ENCODE results near the gene GUCY2D. TPM values are rescaled to one million over a fixed set of nuclear protein-coding genes. Genes with fewer than 3 reads are reported as not detected.

Gene GUCY2D
- total and polyA plus RNA-seq, 8 donors: 0.13 to 3.4 (median 0.73) TPM; not detected in 4

DNA sequence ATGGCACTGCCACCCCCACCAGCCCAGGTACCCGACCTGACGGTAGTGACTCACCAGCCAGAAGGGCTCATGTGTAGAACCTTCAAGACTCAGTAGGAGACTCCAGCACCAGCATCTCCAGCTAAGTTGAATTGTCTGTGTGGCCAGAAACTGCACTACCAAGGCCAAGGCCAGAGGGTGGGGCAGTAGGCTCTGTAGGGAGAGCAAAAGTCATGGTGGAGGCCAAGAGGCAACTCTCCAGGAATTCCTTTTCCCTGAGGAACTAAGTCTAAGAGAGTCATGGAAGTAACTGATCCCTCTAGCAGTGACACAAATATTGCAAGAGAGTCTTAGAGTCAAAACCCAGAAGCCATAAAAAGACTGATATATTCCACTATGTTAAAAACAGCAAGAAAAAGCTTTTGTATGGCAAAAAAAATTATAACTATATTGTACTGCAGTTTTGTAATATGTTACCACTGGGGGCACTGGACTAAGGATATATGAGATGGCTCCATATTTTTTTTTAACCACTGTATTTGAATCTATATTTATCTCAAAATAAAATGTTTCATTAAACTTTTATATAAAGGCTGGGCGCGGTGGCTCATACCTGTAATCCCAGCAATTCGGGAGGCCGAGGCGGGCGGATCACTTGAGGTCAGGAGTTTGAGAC, 30.2 kb upstream of the GUCY2D start:
- no peak for TF ChIP-seq CTCF (IDR thresholded peaks at IDR 0.05)
- intact Hi-C loops (cut with DNase I): no loop called here
- peaks cover 9 to 27% of the 10 kb centered on the region in 2 donors for H3K9me3 ChIP-seq
- H3K36me3 ChIP-seq: no peaks in the 10 kb centered on the region
- H3K4me3 ChIP-seq: no peak overlapping the region
- no peak overlapping the region for H3K27ac ChIP-seq
- no peak for DNase-seq
- ATAC-seq: no peak
- peaks cover 0 to 17% of the 10 kb centered on the region in 2 donors for H3K4me1 ChIP-seq
- no peaks in the 10 kb centered on the region for H3K27me3 ChIP-seq

- intact Hi-C loops (cut with DNase I): no loop called here
- no peak for TF ChIP-seq CTCF (IDR thresholded peaks at IDR 0.05)
- no peak for ATAC-seq
These were observed 27.7 kb upstream of the GUCY2D start for GRCh38 chr17:7974638-7975131.

GRCh38 chr17:7977039-7977438, 25.4 kb upstream of the GUCY2D start:
- H3K27me3 ChIP-seq: peaks cover 0 to 7% of the 10 kb centered on the region in 2 donors
- TF ChIP-seq CTCF (IDR thresholded peaks at IDR 0.05): no peak
- no peak overlapping the region for H3K4me3 ChIP-seq
- H3K9me3 ChIP-seq: peaks cover 9 to 27% of the 10 kb centered on the region in 2 donors
- ATAC-seq: no peak
- H3K27ac ChIP-seq: no peak overlapping the region
- H3K36me3 ChIP-seq: no peaks in the 10 kb centered on the region
- intact Hi-C loops (cut with DNase I): no loop called here
- no peaks in the 10 kb centered on the region for H3K4me1 ChIP-seq
- DNase-seq: no peak

More at GRCh38 chr17:7974638-7975131, 27.7 kb upstream of the GUCY2D start:
- Histone ChIP-seq H3K9me3 (peaks cover 9 to 27% of the 10 kb centered on the region in 2 donors), H3K4me3 (no peak overlapping the region), H3K4me1 (peaks cover 0 to 7% of the 10 kb centered on the region in 2 donors), H3K27me3 (peaks cover 0 to 7% of the 10 kb centered on the region in 2 donors), H3K36me3 (no peaks in the 10 kb centered on the region), H3K27ac (no peak overlapping the region)
- no peak for DNase-seq

- DNase-seq (no peak), ATAC-seq (no peak)
- H3K9me3 ChIP-seq: peaks cover 9 to 27% of the 10 kb centered on the region in 2 donors
- H3K4me3 ChIP-seq: no peak overlapping the region
- no peaks in the 10 kb centered on the region for H3K36me3 ChIP-seq
- TF ChIP-seq CTCF (IDR thresholded peaks at IDR 0.05): no peak
- H3K4me1 ChIP-seq: no peaks in the 10 kb centered on the region
- H3K27ac ChIP-seq: no peak overlapping the region
- intact Hi-C loops (cut with DNase I): no loop called here
- peaks cover 0 to 7% of the 10 kb centered on the region in 2 donors for H3K27me3 ChIP-seq
These were observed 24.6 kb upstream of the GUCY2D start for GRCh38 chr17:7977805-7978204.

GRCh38 chr17:7982173-7982572, 20.2 kb upstream of the GUCY2D start:
- no peaks in the 10 kb centered on the region for H3K36me3 ChIP-seq
- no peak for TF ChIP-seq CTCF (IDR thresholded peaks at IDR 0.05)
- no peaks in the 10 kb centered on the region for H3K9me3 ChIP-seq
- DNase-seq (no peak), ATAC-seq (peak; percentile 52)
- intact Hi-C loops (cut with DNase I): no loop called here
- H3K4me1 ChIP-seq: peaks cover 0 to 2% of the 10 kb centered on the region in 2 donors
- no peak overlapping the region for H3K4me3 ChIP-seq
- no peak overlapping the region for H3K27ac ChIP-seq
- peaks cover 0 to 7% of the 10 kb centered on the region in 2 donors for H3K27me3 ChIP-seq

Measured in left lung (tissue), 10 donors.